Left lobe of liver (tissue), 2 donors: ENCODE measurements around the gene BTBD7. TPM values are rescaled to one million over a fixed set of nuclear protein-coding genes. Genes with fewer than 3 reads are reported as not detected.

ENCODE experiments used
- ATAC-seq: fragments of 200-7000 bp; cut with Tn5 transposase; one replicate; pipeline ENCODE4 v1.9.1; 2020; ENCODE audit warnings: mild to moderate bottlenecking, moderate library complexity
- DNase-seq: peaks from one replicate; pipeline ENCODE4 v3.0.0-alpha.2; 2020; ENCODE audit warnings: low spot score
- total RNA-seq: library from RNA; stranded (reverse); gene quantifications from one replicate; pipeline ENCODE4 v1.2.1, GENCODE V29; 2021
- donor health status: DM: no; HTN: no; CAD: no; lungs with moderate emphysema.
- donor health status: DM: no; HTN: yes; CAD: no.

Gene BTBD7
- total RNA-seq, 1 donor from 2014 or later: 11.0 TPM

GRCh38 chr14:93201155-93201704, 131.6 kb downstream of the BTBD7 start:
- no peak for ATAC-seq
- DNase-seq: no peak

DNA sequence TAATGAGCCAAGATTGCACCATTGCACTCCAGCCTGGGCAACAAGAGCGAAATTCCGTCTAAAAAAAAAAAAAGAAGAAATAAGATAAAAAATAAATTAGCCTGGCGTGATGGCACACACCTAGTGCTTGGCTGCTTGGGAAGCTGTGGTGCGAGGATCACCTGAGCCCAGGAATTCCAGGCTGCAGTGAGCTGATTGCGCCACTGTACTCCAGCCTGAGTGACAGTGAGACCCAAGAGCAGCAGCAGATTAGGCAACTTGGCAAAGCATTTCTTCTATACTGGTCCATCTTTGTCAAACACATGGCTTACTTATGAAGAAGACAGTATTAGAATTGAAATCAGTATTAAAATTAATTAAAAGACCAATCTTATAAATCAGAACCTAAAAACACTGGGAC, 132.3 kb downstream of the BTBD7 start:
- ATAC-seq: peak; percentile 99
- DNase-seq: peak; percentile 74

DNA sequence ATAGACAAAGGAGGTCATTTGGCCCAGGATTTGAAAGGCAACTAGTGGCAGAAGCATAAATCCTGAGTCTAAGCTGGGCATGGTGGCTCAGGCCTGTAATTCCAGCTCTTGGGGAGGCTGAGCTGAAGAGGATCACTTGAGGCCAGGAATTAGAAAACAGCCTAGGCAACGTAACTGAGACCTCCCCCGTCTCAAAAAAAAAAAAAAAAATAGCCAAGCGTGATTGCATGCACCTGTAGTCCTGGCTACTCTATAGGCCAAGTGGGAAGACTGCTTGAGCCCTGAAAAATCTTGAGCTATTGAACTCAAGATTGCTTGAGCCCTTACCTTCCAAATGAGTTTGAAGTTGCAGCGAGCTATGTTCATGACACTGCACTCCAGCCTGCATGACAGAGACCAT, 133.8 kb downstream of the BTBD7 start:
- DNase-seq (no peak), ATAC-seq (no peak)

DNA sequence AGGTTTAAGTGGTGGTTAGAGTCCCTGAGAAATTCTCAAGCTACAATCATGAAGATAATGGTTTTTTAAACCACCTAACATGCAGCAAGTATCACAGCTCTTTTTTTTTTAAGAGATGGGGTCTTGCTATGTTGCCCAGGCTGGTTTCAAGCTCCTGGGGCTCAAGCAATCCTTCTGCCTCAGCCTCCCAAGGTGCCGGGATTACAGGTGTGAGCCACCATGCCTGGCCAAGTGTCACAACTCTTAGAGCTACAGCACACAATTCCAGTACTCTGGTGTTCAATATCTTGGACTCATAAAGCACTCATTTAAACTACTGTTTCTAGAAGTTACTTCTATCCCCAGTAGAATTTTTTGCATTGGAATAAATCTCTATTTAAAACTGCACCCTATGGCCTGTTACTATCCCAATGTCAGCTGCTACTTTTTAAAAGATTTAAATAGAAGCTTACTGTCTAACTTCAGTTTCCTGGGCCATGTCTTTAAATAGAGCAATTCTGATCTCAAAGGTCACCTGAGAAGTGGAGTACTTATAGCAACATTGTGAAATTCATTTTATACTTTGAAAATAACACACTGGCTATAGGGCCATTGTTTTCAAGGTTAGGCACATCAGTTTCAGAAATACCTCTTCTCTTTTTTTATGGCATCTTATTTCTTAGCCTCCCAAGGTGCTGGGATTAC, 137.4 kb downstream of the BTBD7 start:
- DNase-seq (no peak), ATAC-seq (no peak)

Other genes starting within 250 kb of the BTBD7 start
- gene ITPK1, start 217.1 kb downstream of the BTBD7 start, total RNA-seq: 61.3 TPM
- 10.4 TPM for gene MOAP1, start 148.1 kb downstream of the BTBD7 start, total RNA-seq
- gene LYSET, start 147.7 kb downstream of the BTBD7 start, total RNA-seq: 8.1 TPM
- gene GON7, start 126.0 kb downstream of the BTBD7 start, total RNA-seq: 5.0 TPM
- 8.8 TPM for gene UBR7, start 125.8 kb downstream of the BTBD7 start, total RNA-seq
- gene COX8C, start 14.1 kb upstream of the BTBD7 start, total RNA-seq: not detected
- 0.03 TPM for gene UNC79, start 97.9 kb upstream of the BTBD7 start, total RNA-seq